ENCODE data around the gene RNF225.
"Not testable (repeated sequence)": the region's sequence is repeated elsewhere in the genome, so short reads cannot be mapped to it uniquely, and the experiment has no call there.

Gene RNF225

DNA sequence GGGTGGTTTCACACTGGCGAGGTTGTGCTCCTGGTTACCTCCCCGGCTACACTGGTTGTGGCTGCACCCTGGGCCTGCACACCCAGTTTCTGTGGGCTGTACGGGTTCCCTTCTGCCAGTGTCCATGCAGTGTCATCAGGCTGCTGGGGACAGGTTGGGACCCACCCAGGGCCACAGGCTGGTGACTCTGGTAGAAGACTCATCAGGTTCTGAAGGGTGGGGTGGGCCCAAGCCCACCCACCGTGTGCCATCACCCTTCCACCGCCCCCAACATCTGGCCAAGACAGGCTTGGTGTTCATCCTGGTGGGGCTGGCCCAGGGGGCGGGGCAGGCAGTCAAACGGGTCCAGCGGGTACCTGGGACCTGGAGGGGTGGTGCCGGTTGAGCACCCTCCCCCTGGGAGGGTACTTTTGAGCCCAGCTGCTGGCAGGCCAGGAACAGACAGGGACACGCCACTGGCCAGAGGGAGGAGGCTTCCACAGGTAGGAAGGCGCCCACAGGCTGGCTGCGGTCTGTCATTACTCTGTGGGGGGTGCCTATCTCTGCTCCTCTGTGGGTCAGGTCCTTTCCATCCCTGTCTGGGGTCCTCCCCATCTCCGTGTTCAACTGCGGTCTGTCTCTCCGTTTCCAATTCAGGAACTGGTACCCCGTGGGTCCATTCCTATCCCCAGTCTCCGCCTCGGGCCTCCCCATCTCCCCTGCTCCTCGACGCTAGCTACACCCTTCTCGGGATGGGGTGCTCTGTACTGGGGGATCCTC, at the start of gene RNF225:
Gene RNF225 (plus strand): TSS at position 437 of the 759 bp plus-strand sequence. CDS start 434 bp downstream, outside the sequence.
- H3K4me1 ChIP-seq (ENCODE audit: control insufficient read depth in 1 of 2, insufficient read depth in 2 of 2, low read length in 2 of 2) = peaks cover 0 to 8% of the 10 kb centered on the region in 2 donors
- peaks cover 30 to 33% of the 10 kb centered on the region in 2 donors for H3K36me3 ChIP-seq (ENCODE audit: control insufficient read depth in 1 of 2, insufficient read depth in 2 of 2, low read length in 2 of 2)
- no peaks in the 10 kb centered on the region for H3K9me3 ChIP-seq (ENCODE audit: control insufficient read depth in 1 of 2, low read length in 2 of 2)
- no peak within 1 kb of the TSS for H3K4me3 ChIP-seq (ENCODE audit: low read depth in 1 of 2, low read length in 2 of 2)
- no peak within 1 kb of the TSS for H3K27ac ChIP-seq (ENCODE audit: low read length)
- peaks cover 20% of the 10 kb centered on the region for H3K27me3 ChIP-seq (ENCODE audit: low read depth, low read length)

DNA sequence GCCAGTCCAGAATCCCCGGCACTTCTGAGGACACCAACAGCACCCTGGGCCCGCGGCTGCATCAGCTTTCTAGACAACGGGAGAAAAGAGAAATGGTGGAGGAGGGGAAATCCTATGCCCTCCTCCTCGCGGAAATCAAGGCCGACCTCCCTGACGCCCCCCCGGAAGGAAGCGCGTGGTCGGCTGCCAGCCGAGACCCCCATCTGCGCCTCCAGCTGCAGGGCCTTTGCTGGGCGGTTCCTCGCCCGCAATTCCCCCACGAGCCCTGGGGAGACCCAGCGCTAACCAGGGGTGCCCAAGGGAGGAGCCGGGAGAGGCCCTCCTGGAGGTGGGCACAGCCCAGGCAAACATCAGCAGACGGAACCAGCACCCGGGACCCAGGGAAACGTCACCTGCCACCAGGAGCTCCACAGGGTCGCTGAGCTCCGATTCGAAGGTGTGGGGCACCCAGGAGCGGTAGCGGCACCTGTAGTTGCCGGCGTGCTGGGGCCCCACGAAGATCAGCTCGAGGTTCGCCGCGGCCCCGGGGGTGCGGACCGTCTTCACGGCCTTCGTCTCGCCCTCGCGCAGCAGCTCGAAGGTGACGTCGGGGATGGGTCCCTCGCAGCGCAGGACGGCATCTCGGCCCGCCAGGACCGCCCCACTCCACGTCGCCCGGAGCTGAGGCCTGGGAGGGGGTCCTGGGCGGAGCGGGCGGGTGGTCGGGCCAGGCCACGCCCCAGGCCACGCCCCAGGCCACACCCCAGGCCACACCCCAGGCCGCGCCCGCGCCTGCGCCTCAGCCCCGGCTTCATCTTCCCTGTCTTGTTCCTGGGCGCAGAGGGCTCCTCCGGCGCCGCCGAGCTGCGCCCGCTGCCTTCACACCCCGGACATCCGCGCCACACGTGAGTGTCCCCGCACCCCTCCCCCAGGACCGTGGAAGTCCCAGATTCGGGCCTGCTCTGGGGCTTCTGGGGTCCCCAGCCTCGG, 48.2 kb upstream of the RNF225 start:
- H3K27me3 ChIP-seq (ENCODE audit: low read depth, low read length) = peaks cover 10% of the 10 kb centered on the region
- peak overlapping the region; percentile 55 to 62 for H3K4me3 ChIP-seq (ENCODE audit: low read depth in 1 of 2, low read length in 2 of 2)
- peaks cover 0 to 4% of the 10 kb centered on the region in 2 donors for H3K36me3 ChIP-seq (ENCODE audit: control insufficient read depth in 1 of 2, insufficient read depth in 2 of 2, low read length in 2 of 2)
- H3K4me1 ChIP-seq (ENCODE audit: control insufficient read depth in 1 of 2, insufficient read depth in 2 of 2, low read length in 2 of 2) = peaks cover 0 to 18% of the 10 kb centered on the region in 2 donors
- H3K27ac ChIP-seq (ENCODE audit: low read length) = no peak overlapping the region
- no peaks in the 10 kb centered on the region for H3K9me3 ChIP-seq (ENCODE audit: control insufficient read depth in 1 of 2, low read length in 2 of 2)

DNA sequence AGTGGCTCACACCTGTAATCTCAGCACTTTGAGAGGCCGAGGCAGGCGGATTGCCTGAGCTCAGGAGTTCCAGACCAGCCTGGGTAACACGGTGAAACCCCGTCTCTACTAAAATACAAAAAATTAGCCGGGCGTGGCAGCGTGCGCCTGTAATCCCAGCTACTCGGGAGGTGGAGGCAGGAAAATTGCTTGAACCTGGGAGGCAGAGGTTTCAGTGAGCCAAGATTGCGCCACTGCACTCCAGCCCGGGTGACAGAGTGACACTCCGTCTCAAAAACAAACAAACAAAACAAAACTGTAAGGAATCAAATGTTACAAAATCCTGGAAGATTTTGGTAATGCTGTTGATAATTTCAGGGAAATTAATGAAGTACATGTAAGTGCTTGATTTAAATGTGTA, 47.4 kb upstream of the RNF225 start:
- peak overlapping the region; percentile 55 to 62 for H3K4me3 ChIP-seq (ENCODE audit: low read depth in 1 of 2, low read length in 2 of 2)
- H3K4me1 ChIP-seq (ENCODE audit: control insufficient read depth in 1 of 2, insufficient read depth in 2 of 2, low read length in 2 of 2) = peaks cover 0 to 18% of the 10 kb centered on the region in 2 donors
- not testable (repeated sequence) for H3K27ac ChIP-seq (ENCODE audit: low read length); H3K9me3 ChIP-seq (ENCODE audit: control insufficient read depth in 1 of 2, low read length in 2 of 2); H3K36me3 ChIP-seq (ENCODE audit: control insufficient read depth in 1 of 2, insufficient read depth in 2 of 2, low read length in 2 of 2)
- H3K27me3 ChIP-seq (ENCODE audit: low read depth, low read length) = peaks cover 12% of the 10 kb centered on the region

DNA sequence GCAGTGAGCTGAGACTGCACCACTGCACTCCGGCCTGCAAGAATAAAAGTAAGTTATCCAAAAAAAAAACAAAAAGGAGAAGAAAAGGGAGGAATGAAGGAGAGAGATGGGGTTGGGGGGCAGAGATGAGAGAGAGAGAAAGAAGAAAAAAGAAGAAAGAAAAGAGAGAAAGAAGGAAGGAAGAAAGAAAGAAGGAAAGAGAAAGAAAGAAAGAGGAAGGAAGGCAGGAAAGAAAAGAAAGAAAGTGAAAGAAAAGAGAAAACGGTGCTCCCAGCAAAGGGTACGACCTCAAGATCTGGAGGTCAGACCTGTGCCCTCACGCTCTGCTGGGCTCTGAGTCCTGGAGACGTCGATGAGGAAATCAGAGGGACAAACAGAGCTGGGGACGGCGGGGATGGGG, 45.9 kb upstream of the RNF225 start:
- Histone ChIP-seq H3K9me3 (ENCODE audit: control insufficient read depth in 1 of 2, low read length in 2 of 2) (no peaks in the 10 kb centered on the region), H3K27ac (ENCODE audit: low read length) (no peak overlapping the region), H3K36me3 (ENCODE audit: control insufficient read depth in 1 of 2, insufficient read depth in 2 of 2, low read length in 2 of 2) (peaks cover 0 to 4% of the 10 kb centered on the region in 2 donors), H3K4me1 (ENCODE audit: control insufficient read depth in 1 of 2, insufficient read depth in 2 of 2, low read length in 2 of 2) (peaks cover 0 to 18% of the 10 kb centered on the region in 2 donors), H3K4me3 (ENCODE audit: low read depth in 1 of 2, low read length in 2 of 2) (peak overlapping the region in 1 of 2 donors; percentile 54), H3K27me3 (ENCODE audit: low read depth, low read length) (peaks cover 12% of the 10 kb centered on the region)

DNA sequence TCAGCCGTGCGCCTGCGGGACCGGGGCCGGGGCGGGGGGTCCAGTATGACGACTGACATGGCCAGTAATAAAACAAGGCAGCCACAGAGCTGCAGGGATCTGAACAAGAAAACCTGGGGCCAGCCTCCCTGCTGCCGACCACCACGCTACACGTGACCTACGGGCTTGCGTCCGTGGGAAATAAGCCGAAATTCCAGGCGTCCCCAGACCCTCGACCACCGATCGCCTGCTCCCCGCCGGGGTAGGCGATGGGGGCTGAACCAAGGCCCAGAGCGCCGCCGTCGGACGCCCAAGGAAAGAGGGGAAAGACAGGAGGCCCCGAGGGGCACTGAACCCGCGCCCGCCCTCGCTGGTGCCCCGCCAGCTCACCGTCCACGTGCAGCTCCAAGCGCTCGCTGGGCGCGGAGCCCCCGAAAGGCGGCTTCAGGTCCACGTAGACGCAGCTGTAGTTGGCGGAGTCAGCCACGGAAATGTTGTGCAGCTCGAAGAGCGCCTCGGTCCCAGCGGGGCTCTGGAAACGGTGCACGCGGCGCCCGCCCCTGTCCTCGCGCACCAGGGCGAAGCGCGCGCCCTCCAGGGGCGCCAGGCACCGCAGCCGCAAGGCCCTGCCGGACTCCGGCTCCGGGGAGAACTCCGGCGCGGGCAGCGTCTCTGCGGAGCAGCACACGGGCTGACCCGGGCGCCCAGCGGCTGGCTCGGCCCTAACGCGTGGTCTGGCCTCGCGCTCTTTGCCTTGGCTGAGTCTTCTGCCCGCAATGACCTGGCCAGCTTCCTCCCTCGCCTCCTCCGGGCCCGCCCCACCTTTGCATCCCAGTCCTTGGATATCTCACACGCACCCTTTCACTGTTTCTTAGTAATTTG, 45.2 kb upstream of the RNF225 start:
- H3K36me3 ChIP-seq (ENCODE audit: control insufficient read depth in 1 of 2, insufficient read depth in 2 of 2, low read length in 2 of 2) = peaks cover 0 to 4% of the 10 kb centered on the region in 2 donors
- no peak overlapping the region for H3K27ac ChIP-seq (ENCODE audit: low read length)
- H3K9me3 ChIP-seq (ENCODE audit: control insufficient read depth in 1 of 2, low read length in 2 of 2) = no peaks in the 10 kb centered on the region
- peaks cover 12% of the 10 kb centered on the region for H3K27me3 ChIP-seq (ENCODE audit: low read depth, low read length)
- H3K4me1 ChIP-seq (ENCODE audit: control insufficient read depth in 1 of 2, insufficient read depth in 2 of 2, low read length in 2 of 2) = peaks cover 0 to 18% of the 10 kb centered on the region in 2 donors
- H3K4me3 ChIP-seq (ENCODE audit: low read depth in 1 of 2, low read length in 2 of 2) = peak overlapping the region in 1 of 2 donors; percentile 54

DNA sequence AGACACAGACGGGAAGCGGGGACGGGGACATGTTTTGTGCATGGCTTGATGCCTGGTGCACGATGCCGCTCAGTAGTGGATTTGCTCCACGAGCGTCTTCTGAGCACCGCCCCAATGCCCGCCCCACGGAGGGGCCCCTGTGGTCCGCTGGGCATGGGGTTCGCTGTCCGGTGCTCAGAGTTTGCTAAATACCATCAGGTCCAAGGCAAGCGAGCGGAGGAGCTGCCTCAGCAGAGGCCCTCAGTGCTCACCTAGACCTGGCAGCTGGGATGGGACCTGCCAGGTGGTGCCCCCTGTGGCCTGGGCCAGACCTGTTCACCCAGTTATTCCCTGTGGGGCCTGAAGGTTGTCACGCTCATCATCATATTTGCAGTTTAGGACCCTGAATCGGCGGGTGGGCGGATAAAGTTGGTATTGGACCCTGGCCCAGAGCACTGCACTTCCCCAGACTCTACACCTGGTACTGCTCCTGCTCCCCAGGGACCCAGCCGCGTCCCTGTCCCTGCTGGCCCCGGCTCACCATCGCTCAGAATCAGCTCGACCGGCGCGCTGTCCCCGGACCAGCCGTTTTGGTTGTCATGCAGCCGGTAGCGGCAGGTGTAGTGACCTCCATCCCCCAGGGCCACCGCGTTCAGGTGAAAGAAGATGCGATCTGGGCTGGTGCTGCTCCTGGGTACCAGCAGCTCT, 44.4 kb upstream of the RNF225 start:
- Histone ChIP-seq H3K9me3 (ENCODE audit: control insufficient read depth in 1 of 2, low read length in 2 of 2) (no peaks in the 10 kb centered on the region), H3K27ac (ENCODE audit: low read length) (no peak overlapping the region), H3K4me1 (ENCODE audit: control insufficient read depth in 1 of 2, insufficient read depth in 2 of 2, low read length in 2 of 2) (peaks cover 0 to 23% of the 10 kb centered on the region in 2 donors), H3K4me3 (ENCODE audit: low read depth in 1 of 2, low read length in 2 of 2) (no peak overlapping the region), H3K27me3 (ENCODE audit: low read depth, low read length) (peaks cover 13% of the 10 kb centered on the region), H3K36me3 (ENCODE audit: control insufficient read depth in 1 of 2, insufficient read depth in 2 of 2, low read length in 2 of 2) (peaks cover 0 to 4% of the 10 kb centered on the region in 2 donors)

DNA sequence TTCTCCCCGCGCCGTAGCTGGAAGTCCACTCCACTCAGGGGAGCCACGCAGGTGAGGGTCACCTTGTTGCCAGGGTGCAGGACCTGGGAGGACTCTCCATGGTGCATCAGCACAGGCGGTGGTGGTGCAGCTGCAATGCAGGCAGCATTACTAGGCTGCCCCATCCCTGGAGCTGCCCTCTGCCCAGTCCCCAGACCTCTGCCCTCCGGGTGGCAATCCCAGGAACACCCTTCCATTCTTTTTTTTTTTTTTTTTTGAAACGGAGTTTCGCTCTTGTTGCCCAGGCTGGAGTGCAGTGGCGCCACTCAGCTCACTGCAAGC, 43.9 kb upstream of the RNF225 start:
- no peak overlapping the region for H3K4me3 ChIP-seq (ENCODE audit: low read depth in 1 of 2, low read length in 2 of 2)
- peaks cover 18% of the 10 kb centered on the region for H3K27me3 ChIP-seq (ENCODE audit: low read depth, low read length)
- H3K27ac ChIP-seq (ENCODE audit: low read length) = no peak overlapping the region

DNA sequence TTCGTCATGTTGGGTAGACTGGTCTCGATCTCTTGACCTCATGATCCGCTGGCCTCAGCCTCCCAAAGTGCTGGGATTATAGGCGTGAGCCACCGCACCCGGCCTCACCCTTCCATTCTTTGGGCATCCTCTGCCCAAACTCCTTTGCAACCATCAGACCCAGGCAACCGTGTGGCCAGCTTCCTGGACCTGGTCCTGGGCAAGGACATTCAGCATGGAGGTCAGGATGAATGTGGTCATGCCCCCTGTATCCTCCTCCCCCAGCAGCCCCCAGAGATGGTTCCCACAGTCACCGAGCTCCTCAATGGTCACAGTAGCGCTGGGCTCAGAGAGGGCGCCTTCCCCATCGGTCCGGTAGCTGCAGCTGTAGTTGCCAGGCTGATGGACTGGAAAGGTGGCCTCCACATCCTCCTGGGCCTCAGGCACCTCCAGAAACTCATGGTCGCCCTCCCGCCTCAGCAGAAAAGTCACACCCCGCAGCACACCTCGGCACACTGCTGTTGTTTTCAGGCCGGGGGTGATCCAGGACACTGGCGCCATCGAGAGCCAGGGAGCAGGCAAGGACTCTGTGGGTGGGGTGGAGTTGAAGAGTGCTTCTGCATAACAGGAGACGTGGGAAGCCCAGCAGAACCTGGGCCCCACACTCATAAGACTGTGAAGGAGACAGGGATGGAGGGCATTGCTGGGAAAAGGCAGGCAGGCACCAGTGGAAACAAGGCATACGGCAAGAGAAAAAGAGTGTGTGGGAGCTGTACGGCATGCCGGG, 43.3 kb upstream of the RNF225 start:
- Histone ChIP-seq H3K27me3 (ENCODE audit: low read depth, low read length) (peaks cover 15% of the 10 kb centered on the region), H3K4me3 (ENCODE audit: low read depth in 1 of 2, low read length in 2 of 2) (no peak overlapping the region), H3K36me3 (ENCODE audit: control insufficient read depth in 1 of 2, insufficient read depth in 2 of 2, low read length in 2 of 2) (peaks cover 0 to 4% of the 10 kb centered on the region in 2 donors), H3K9me3 (ENCODE audit: control insufficient read depth in 1 of 2, low read length in 2 of 2) (no peaks in the 10 kb centered on the region), H3K27ac (ENCODE audit: low read length) (no peak overlapping the region), H3K4me1 (ENCODE audit: control insufficient read depth in 1 of 2, insufficient read depth in 2 of 2, low read length in 2 of 2) (peaks cover 0 to 32% of the 10 kb centered on the region in 2 donors)

More for the DNA sequence above, 43.9 kb upstream of the RNF225 start:
- peaks cover 0 to 28% of the 10 kb centered on the region in 2 donors for H3K4me1 ChIP-seq (ENCODE audit: control insufficient read depth in 1 of 2, insufficient read depth in 2 of 2, low read length in 2 of 2)
- no peaks in the 10 kb centered on the region for H3K9me3 ChIP-seq (ENCODE audit: control insufficient read depth in 1 of 2, low read length in 2 of 2)
- peaks cover 0 to 4% of the 10 kb centered on the region in 2 donors for H3K36me3 ChIP-seq (ENCODE audit: control insufficient read depth in 1 of 2, insufficient read depth in 2 of 2, low read length in 2 of 2)

DNA sequence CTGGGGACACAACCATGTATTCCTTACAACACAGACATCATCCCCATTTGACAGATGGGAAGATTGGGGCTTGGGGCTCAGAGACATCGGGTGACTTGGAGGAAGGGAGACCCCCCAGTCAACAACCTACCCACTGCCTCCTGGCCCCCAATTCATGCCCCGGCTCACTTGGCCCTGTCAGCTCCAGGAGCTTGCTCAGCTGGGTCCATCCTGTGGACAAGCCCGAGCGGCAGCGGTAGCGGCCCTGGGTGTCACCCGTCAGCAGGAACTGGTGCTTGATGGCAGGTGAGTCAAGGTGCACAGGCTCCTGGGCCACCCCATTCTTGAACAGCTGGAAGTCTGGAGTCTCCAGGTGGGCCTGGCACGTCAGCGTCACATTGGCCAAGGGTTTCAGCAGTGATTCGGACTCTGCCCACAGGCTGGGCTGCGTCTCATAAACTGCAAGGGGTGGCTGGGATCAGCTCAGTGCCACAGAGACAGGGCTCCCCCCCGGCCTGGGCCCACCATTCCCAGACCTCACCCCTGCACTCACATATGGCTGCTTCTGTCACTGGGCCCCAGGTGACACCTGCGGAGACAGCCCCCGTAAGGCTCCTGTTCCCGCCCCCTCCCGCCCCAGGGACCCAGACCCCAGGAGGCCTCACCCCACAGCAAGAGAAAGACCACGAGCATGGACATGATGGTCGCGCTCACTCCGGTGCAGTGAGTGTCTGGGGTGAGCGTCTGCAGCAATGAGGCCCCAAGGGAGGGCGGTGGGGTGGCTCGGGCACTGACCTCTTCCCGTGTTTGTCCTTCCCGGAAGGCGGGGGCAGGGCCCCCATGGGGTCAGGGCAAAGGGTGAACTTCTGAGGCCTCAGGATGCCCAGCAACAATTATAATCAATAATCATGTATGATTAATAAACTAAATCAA, 42.4 kb upstream of the RNF225 start, which contains the start of gene A1BG:
Gene A1BG (minus strand): TSS at position 733 of the 912 bp plus-strand sequence. CDS start 55 bp downstream, at position 678.
- H3K4me3 ChIP-seq (ENCODE audit: low read depth in 1 of 2, low read length in 2 of 2) = no peak within 1 kb of the TSS
- H3K27ac ChIP-seq (ENCODE audit: low read length) = no peak within 1 kb of the TSS
- H3K36me3 ChIP-seq (ENCODE audit: control insufficient read depth in 1 of 2, insufficient read depth in 2 of 2, low read length in 2 of 2) = peaks cover 0 to 4% of the 10 kb centered on the region in 2 donors
- H3K4me1 ChIP-seq (ENCODE audit: control insufficient read depth in 1 of 2, insufficient read depth in 2 of 2, low read length in 2 of 2) = peaks cover 0 to 30% of the 10 kb centered on the region in 2 donors
- H3K27me3 ChIP-seq (ENCODE audit: low read depth, low read length) = peaks cover 14% of the 10 kb centered on the region
- H3K9me3 ChIP-seq (ENCODE audit: control insufficient read depth in 1 of 2, low read length in 2 of 2) = no peaks in the 10 kb centered on the region

Measured in muscle layer of duodenum (tissue), 2 donors.